HG03571 (cell line): ENCODE data around the gene MAP7.
"Not testable (repeated sequence)": the region's sequence is repeated elsewhere in the genome, so short reads cannot be mapped to it uniquely, and the experiment has no call there.

ENCODE experiments used
- ATAC-seq: cut with Tn5 transposase; IDR thresholded peaks from one replicate; pipeline ENCODE4 v1.9.1; 2021; ENCODE audit not compliant: unreplicated experiment

The MAP7 gene

DNA sequence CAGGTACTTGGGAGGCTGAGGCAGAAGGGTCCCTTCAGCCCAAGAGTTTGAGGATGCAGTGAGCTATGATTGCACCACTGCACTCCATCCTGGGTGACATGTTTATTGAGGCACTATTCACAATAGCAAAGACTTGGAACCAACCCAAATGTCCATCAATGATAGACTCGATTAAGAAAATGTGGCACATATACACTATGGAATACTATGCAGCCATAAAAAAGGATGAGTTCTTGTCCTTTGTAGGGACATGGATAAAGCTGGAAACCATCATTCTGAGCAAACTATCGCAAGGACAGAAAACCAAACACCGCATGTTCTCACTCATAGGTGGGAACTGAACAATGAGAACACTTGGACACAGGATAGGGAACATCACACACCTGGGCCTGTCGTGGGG, 149.0 kb downstream of the MAP7 start:
- ATAC-seq, result not testable (repeated sequence)

GRCh38 chr6:136398453-136398852, 151.8 kb downstream of the MAP7 start:
- ATAC-seq, result no peak

GRCh38 chr6:136396908-136397307, 153.3 kb downstream of the MAP7 start:
- ATAC-seq, result no peak

- not testable (repeated sequence) for ATAC-seq
These were observed 159.3 kb downstream of the MAP7 start for GRCh38 chr6:136390959-136391358.

GRCh38 chr6:136387316-136387715, 162.9 kb downstream of the MAP7 start:
- ATAC-seq, result no peak

- ATAC-seq, result no peak
These were observed 166.8 kb downstream of the MAP7 start for GRCh38 chr6:136383268-136383937.

DNA sequence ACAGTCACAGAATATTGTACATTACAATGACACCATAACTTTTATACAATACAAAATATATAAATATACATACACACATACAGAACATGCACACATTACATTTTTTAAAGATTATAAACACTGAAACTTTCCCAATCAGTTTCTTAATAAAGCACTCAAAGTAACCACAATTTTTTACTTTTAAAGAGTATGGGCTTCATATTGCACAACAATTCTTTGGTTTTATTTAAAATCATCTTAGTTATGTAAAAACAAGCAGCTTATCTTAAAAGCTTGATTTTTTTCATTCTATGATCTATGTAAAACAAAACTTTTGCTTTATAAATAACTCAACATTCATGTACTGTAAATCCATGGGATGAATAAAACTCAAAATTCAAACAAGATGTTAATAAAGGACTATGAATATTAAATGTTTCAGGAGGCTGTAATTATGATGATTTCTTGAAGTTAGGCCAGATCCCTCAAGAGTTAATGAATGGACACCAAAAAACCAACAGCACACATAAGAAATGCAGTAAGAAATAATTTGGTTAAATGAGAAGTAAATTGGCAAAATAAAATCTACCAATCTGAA, 167.5 kb downstream of the MAP7 start:
- ATAC-seq, result no peak

DNA sequence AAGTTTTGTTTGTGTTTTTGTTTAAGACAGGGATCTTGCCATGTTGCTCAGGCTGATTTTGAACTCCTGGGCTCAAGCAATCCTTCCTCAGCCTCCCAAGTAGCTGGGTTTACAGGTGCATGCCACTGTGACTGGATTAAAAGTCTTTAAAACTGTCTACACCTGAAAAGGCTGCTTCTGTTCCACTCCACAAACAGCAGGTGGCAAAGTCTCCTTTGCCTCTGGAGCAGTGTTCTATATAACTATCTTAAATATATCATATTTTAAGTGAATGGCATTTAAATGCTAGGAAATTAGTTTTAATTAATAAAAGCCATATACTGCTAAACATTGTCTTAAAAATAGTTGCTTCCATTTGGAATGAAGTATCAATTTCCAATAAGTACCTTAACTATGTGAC, 171.3 kb downstream of the MAP7 start:
- no peak for ATAC-seq

DNA sequence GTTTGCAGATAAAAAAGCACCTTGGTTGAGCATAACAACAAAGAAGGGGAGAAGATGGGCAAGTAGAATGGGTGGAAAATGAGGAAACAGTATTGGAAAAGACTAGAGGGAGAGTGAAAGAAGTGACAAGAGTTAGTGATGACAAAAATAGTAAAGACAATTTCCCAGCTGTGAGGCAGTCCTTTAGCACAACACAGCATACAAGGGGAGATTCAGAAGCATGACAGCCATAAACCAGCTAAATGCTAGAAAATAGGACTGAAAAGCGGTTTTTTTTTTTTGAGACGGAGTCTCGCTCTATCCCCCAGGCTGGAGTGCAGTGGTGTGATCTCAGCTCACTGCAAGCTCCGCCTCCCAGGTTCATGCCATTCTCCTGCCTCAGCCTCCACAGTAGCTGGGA, 174.4 kb downstream of the MAP7 start:
- not testable (repeated sequence) for ATAC-seq

- no peak for ATAC-seq
These were observed 178.3 kb downstream of the MAP7 start for GRCh38 chr6:136371959-136372358.

DNA sequence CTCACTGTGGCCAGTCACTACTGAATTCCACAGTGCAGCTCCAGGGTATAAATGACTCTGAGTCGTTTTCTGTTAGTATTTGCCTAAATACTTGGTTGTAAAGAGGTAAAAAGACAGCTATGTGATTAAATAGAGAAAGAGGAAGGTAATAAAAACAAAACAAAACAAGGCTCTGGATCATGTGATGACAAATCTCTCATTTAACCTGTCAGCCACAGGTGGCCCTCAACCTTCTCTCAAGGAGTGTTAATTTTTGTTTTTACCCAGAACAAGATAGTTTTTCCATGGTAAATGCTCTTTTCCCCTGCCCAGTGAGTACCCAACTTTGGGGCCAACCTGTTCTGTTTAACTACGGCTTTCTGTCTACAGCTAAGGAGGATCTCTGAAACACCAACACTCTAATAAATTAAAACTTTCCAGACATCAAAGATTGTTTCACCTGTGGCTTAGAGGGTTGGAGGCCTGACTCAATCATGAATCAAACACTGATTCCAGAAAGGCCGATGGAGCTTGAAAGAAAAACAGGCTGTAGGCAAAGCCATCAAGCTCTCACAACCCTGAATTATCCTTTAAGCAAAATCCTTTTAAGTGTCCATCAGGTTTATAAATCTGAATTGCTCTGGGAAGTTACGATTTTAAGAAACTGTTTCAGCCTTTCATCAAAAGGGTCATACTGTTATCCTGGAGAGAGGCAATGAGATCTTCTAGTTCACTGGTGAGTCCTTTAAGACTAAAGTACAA, 179.1 kb downstream of the MAP7 start:
- ATAC-seq, result no peak

GRCh38 chr6:136365776-136366354, 184.4 kb downstream of the MAP7 start:
- no peak for ATAC-seq

GRCh38 chr6:136362421-136363356, 187.5 kb downstream of the MAP7 start:
- ATAC-seq, result no peak

GRCh38 chr6:136361787-136362186, 188.4 kb downstream of the MAP7 start:
- ATAC-seq, result no peak

GRCh38 chr6:136360783-136361182, 189.4 kb downstream of the MAP7 start:
- no peak for ATAC-seq

DNA sequence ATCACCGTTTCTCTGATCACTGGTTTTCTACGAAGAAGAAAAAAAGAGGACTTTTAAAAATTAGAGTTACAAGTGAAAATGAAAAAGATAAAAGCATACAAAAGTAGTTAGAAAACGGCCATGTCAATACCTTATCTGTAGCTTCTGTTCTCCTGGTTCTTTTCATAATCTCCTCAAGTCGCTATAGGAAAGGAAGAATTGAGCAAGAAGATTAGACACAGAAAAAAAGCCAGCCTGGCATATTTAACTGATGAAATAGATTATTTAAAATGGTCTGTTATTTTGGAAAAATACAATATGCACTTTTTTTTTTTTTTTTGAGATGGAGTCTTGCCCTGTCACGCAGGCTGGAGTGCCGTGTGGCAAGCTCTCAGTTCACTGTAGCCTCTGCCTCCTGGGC, 190.4 kb downstream of the MAP7 start:
- ATAC-seq, result no peak

- ATAC-seq, result no peak
These were observed 198.6 kb downstream of the MAP7 start for GRCh38 chr6:136351518-136352110.

DNA sequence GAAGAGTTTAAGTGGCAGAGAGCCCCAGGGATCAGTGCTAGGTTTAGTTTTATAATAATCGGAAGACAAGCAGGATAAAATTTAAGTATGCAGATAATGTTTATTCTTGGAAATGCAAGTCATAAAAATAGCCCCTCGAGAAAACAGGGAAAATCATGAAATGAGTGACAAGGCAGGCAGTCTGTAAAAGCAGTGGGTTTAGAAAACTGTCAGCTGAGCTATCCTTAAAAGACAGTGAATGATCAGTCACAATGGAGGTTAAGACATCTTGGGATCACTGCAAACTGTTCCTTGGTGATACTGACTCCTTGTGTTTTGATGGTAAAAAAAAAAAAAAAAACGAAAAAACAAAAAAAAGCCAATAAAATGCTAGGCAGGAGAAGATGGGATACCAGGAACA, 199.3 kb downstream of the MAP7 start:
- ATAC-seq, result no peak

DNA sequence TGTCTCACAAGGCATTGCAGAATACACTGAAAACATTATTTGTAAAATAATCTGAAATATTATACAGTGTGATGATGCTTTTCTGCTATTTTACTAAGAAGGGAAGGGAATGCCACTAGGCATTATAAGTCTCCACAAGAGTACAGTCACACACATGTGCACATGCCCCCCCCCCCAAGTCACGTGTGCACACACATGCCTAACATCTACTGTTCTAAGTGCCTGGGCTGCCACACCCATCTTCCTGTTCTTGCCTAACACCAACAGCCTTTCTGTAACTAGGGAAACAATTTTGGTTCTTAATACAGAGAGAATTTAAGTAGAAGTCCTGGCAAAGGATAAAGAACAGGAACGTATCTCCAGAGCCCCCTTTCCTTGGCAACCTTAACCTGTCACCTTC, 202.4 kb downstream of the MAP7 start:
- no peak for ATAC-seq

GRCh38 chr6:136345145-136345544, 205.1 kb downstream of the MAP7 start:
- no peak for ATAC-seq
